CD4-positive, alpha-beta T cell (primary cell): ENCODE data around the gene CPXM1. TPM values are rescaled to one million over a fixed set of nuclear protein-coding genes. Genes with fewer than 3 reads are reported as not detected.

Experiments
- ATAC-seq: fragments of 200-7000 bp; cut with Tn5 transposase; one replicate; pipeline ENCODE4 v1.10.0; 2022; ENCODE audit warnings: mild to moderate bottlenecking; ENCODE audit not compliant: poor library complexity
- CTCF ChIA-PET: fragments of 350-600 bp; sonication (Branson Sonifier 250); formaldehyde crosslinking; loops from one replicate; lab custom pipeline; 2021; ENCODE audit warnings: antibody characterized with exemption, inconsistent platforms; lab: Charles Lee
- POLR2A ChIA-PET: fragments of 350-600 bp; sonication (Branson Sonifier 250); formaldehyde crosslinking; loops from one replicate; lab custom pipeline; 2021; ENCODE audit warnings: antibody characterized with exemption, inconsistent platforms; lab: Charles Lee
- DNase-seq, 14 experiments: peaks; one replicate each; pipeline ENCODE4 v3.0.0-alpha.2; 2013 to 2020; ENCODE audit warnings: mixed read lengths in 2 of 14
- H3K27ac ChIP-seq, 2 donors: one replicate each; pipeline versions ENCODE4 v1.5.1 to v1.7.0; 2013; ENCODE audit warnings: low read length in 2 of 2, low read depth in 1 of 2, mild to moderate bottlenecking in 1 of 2
- H3K27me3 ChIP-seq, 2 experiments: 1 replicate in 1 of 2; 2 replicates in 1 of 2; pipeline versions ENCODE4 v1.6.1 to v1.7.0; 2013; ENCODE audit warnings: low read length in 2 of 2, control low read depth in 1 of 2, mild to moderate bottlenecking in 1 of 2, moderate library complexity in 1 of 2; ENCODE audit not compliant: insufficient read depth in 2 of 2, control insufficient read depth in 1 of 2
- H3K36me3 ChIP-seq: one replicate; pipeline ENCODE4 v1.6.1; 2013; ENCODE audit warnings: low read length, control low read depth; ENCODE audit not compliant: insufficient read depth
- H3K4me1 ChIP-seq: one replicate; pipeline ENCODE4 v1.6.1; 2013; ENCODE audit warnings: low read length, control low read depth; ENCODE audit not compliant: insufficient read depth
- H3K4me3 ChIP-seq: one replicate; pipeline ENCODE4 v1.5.1; 2013; ENCODE audit warnings: mild to moderate bottlenecking, low read length, moderate library complexity
- H3K9me3 ChIP-seq, 2 experiments: 1 replicate in 1 of 2; 2 replicates in 1 of 2; pipeline versions ENCODE4 v1.6.1 to v1.7.0; 2013; ENCODE audit warnings: low read length in 2 of 2, mild to moderate bottlenecking in 2 of 2, control low read depth in 1 of 2, moderate library complexity in 1 of 2; ENCODE audit not compliant: control insufficient read depth in 1 of 2, insufficient read depth in 1 of 2
- H3K27ac Mint-ChIP-seq: one replicate; pipeline ENCODE4 v1.8.0; 2020; ENCODE audit warnings: mixed read lengths
- H3K27me3 Mint-ChIP-seq: one replicate; pipeline ENCODE4 v1.8.0; 2021; ENCODE audit warnings: mixed read lengths
- H3K36me3 Mint-ChIP-seq: one replicate; pipeline ENCODE4 v1.8.0; 2021; ENCODE audit warnings: low read depth, mixed read lengths
- H3K4me1 Mint-ChIP-seq: one replicate; pipeline ENCODE4 v1.8.0; 2021; ENCODE audit warnings: low read depth, mixed read lengths
- H3K4me3 Mint-ChIP-seq: one replicate; pipeline ENCODE4 v1.8.0; 2020; ENCODE audit warnings: mild to moderate bottlenecking, mixed read lengths
- H3K9me3 Mint-ChIP-seq: one replicate; pipeline ENCODE4 v1.8.0; 2020; ENCODE audit warnings: mixed read lengths
- intact Hi-C, 2 experiments: fragments of 100-400 bp; cut with DNase I in 1 of 2; cut with micrococcal nuclease in 1 of 2; formaldehyde crosslinking; loops; one replicate each; pipeline versions ENCODE4 v1.15.1 to v1.9.0; 2023 to 2025; cut with DNase I, micrococcal nuclease
- total RNA-seq, 174 experiments: library from RNA in 2 of 174; stranded (reverse) in 2 of 174; gene quantifications; one replicate each; pipeline ENCODE4 v1.2.3 and lab custom pipeline; 2021 to 2026
- TF ChIP-seq, protein P1 (sequence below): fragments of 200-600 bp; IDR thresholded peaks from one replicate; pipeline ENCODE4 v1.8.0; 2022; ENCODE audit warnings: antibody characterized with exemption, mild to moderate bottlenecking

CPXM1 gene
- total RNA-seq, 2 experiments from 2014 or later: not detected

DNA sequence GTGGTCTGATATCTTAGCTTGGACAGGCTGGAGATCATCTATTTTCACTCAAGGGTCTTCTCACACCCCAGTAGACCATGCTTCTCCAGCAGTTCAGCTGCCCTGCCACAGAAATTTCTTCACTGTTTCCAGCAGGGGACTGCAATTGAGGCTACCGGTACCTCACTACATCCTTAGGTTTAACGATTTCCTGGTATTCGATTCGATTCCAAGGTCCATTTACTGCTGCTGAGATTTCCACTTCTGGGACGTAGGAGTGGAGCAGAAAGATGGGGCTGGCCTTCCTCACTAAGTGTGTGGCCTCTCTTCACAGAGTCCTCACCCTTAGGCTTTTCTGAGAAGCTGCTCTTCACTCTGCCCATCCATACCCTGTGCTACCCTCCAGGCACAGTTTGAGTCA, 46.3 kb upstream of the CPXM1 start:
- no peak overlapping the region for H3K4me3 Mint-ChIP-seq
- H3K27me3 Mint-ChIP-seq: no peaks in the 10 kb centered on the region
- peaks cover 5% of the 10 kb centered on the region for H3K4me1 ChIP-seq
- ATAC-seq: no peak
- H3K9me3 Mint-ChIP-seq: no peaks in the 10 kb centered on the region
- H3K9me3 ChIP-seq: no peaks in the 10 kb centered on the region
- no peaks in the 10 kb centered on the region for H3K27me3 ChIP-seq
- CTCF ChIA-PET: no interaction called here
- H3K4me1 Mint-ChIP-seq: peaks cover 37% of the 10 kb centered on the region
- no peak overlapping the region for H3K27ac ChIP-seq
- peaks cover 3% of the 10 kb centered on the region for H3K36me3 ChIP-seq
- POLR2A ChIA-PET: no interaction called here
- no peak for DNase-seq
- TF ChIP-seq, protein P1, sequence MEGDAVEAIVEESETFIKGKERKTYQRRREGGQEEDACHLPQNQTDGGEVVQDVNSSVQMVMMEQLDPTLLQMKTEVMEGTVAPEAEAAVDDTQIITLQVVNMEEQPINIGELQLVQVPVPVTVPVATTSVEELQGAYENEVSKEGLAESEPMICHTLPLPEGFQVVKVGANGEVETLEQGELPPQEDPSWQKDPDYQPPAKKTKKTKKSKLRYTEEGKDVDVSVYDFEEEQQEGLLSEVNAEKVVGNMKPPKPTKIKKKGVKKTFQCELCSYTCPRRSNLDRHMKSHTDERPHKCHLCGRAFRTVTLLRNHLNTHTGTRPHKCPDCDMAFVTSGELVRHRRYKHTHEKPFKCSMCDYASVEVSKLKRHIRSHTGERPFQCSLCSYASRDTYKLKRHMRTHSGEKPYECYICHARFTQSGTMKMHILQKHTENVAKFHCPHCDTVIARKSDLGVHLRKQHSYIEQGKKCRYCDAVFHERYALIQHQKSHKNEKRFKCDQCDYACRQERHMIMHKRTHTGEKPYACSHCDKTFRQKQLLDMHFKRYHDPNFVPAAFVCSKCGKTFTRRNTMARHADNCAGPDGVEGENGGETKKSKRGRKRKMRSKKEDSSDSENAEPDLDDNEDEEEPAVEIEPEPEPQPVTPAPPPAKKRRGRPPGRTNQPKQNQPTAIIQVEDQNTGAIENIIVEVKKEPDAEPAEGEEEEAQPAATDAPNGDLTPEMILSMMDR: no peak
- intact Hi-C loops: no loop called here
- no peak overlapping the region for H3K4me3 ChIP-seq
- H3K36me3 Mint-ChIP-seq: peaks cover 3% of the 10 kb centered on the region
- no peak overlapping the region for H3K27ac Mint-ChIP-seq

DNA sequence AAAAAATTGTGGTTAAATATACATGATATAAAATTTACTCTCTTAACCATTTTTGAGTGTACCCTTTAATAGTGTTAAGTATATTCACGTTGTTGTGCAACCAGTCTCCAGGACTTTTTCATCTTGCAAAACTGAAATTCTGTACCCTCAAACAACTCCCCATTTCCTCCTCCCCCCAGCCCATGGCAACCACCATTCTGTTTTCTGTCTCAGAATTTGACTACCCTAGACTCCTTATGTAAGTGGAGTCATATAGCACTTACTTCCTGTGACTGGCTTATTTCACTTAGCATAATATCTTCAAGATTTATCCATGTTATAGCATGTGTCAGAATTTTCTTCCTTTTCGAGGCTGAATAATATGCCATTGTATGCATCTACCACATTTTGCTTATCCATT, 45.2 kb upstream of the CPXM1 start:
- Histone ChIP-seq H3K27me3 (no peaks in the 10 kb centered on the region), H3K4me1 (peaks cover 13% of the 10 kb centered on the region), H3K9me3 (no peaks in the 10 kb centered on the region), H3K36me3 (peaks cover 3% of the 10 kb centered on the region), H3K4me3 (no peak overlapping the region), H3K27ac (no peak overlapping the region)
- Mint-ChIP-seq H3K4me1 (peaks cover 41% of the 10 kb centered on the region), H3K36me3 (peaks cover 3% of the 10 kb centered on the region), H3K27me3 (no peaks in the 10 kb centered on the region), H3K27ac (no peak overlapping the region), H3K9me3 (no peaks in the 10 kb centered on the region), H3K4me3 (no peak overlapping the region)
- no peak for DNase-seq
- TF ChIP-seq, protein P1: no peak
- intact Hi-C loops: no loop called here
- ATAC-seq: no peak
- ChIA-PET CTCF (no interaction called here), POLR2A (no interaction called here)

DNA sequence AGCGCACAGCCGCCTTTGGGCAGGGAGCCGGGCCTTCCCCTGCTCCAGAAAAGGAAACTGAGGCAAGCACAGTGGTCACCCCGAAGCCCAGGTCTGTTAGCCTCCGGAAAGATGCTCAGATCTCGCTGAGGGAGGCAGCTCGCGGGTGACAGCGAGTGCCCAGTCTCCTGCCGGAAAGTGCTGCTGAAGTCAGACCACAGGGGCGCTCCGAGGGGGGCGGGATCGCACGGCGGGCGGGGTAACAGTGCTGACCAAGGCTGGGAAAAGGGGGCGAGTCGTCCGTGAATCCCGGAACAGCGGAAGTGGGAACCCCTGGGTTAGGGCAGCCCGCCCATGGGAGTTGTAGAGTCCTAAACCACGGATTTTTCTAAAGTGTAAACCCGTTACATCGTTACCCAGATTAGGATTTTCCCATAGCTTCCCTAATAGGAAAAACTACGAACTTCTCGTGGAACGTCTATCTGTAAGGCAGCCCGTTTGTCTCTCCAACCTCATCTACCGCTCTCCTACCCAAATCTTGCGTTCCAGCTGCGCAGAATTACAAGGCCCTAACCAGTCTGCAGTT, 40.6 kb upstream of the CPXM1 start:
- Mint-ChIP-seq H3K4me3 (peak overlapping the region; percentile 93), H3K27me3 (no peaks in the 10 kb centered on the region), H3K9me3 (no peaks in the 10 kb centered on the region), H3K36me3 (peaks cover 15% of the 10 kb centered on the region), H3K27ac (peak overlapping the region; percentile 75), H3K4me1 (peaks cover 58% of the 10 kb centered on the region)
- Histone ChIP-seq H3K36me3 (peaks cover 6% of the 10 kb centered on the region), H3K27me3 (no peaks in the 10 kb centered on the region), H3K9me3 (no peaks in the 10 kb centered on the region), H3K4me3 (peak overlapping the region; percentile 93), H3K27ac (peak overlapping the region in 1 of 2 donors; percentile 51), H3K4me1 (peaks cover 31% of the 10 kb centered on the region)
- TF ChIP-seq, protein P1: no peak
- ChIA-PET POLR2A (interaction anchor here (0.6 to 2.3 kb wide), 17 partner anchors 11 to 385 kb away, joined by 3 to 19 read pairs (median 5); partner anchors contain the start of genes NOP56 and PTPRA), CTCF (interaction anchor here (1.0 to 2.5 kb wide), 3 partner anchors 11 to 88 kb away, joined by 4 to 7 read pairs (median 6); partner anchors contain the start of gene PTPRA)
- DNase-seq: peak in 3 of 14 experiments; percentile 13 to 38 (median 27)
- intact Hi-C loops: loop anchor here in 1 of 2 experiments (1.0 to 5.0 kb wide), 2 partner anchors 32 to 201 kb away; partner anchors contain the start of genes GNRH2 and PTPRA
- ATAC-seq: peak; percentile 16
